ENCODE results near the gene USP6. TPM values are rescaled to one million over a fixed set of nuclear protein-coding genes. Genes with fewer than 3 reads are reported as not detected.
"Not testable (repeated sequence)": the region's sequence is repeated elsewhere in the genome, so short reads cannot be mapped to it uniquely, and the experiment has no call there.

USP6 gene
- total RNA-seq, 1 experiment from 2014 or later: not detected

DNA sequence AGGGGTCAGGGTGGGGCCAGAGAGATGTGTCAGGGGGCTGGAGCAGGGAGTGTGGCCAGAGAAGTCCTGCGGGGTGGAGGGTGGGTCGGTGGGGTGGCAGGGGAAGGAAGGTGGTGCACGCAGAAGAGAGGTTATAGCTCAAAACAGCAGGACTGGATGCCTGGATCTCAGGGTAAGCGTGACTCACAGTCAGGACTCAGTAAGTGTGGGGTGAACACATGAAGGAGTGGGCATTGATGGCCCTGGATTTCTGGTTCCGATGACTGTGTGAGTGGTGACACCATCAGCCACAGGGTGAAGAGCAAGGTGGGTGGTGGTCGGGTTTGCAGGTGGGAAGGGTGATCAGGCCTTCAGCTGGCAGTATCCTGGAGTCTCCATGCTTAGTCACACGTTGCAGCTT is 6.2 kb downstream of the USP6 start:
- DNase-seq (ENCODE audit: low read depth): not testable (repeated sequence)

GRCh38 chr17:5122586-5123342 is 6.9 kb downstream of the USP6 start:
- DNase-seq (ENCODE audit: low read depth): no peak

GRCh38 chr17:5123343-5124124 is 7.7 kb downstream of the USP6 start:
- DNase-seq (ENCODE audit: low read depth): no peak

DNA sequence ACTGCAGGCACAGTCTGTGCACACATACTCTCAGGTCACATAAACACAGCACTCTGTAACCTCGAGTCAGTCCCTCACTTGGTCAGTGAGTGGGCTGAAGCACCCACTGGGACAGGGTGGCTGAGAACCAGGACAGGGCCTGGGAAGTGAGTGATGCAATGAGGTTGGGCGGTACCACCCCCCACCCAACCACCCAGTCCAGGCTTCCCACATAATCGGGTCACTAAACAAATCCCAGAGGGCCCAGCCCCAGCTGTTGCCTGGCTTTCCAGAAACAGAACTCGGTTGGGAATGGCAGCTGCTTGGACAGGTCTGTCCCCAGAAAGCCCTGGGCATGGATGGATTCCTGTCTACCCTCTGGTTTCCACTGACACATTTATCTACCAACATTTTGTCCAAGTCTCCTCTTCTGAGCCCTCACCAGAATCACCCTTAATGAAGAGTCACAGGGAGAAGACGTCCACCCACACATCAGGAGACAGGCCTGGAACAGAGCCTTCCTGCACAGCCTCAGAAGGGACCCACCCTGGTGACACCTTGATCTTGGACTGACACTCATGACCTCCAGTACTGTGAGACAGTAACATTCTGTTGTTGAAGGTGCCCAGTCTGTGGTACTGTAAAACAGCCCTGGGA is 8.4 kb downstream of the USP6 start:
- not testable (repeated sequence) for DNase-seq (ENCODE audit: low read depth)

DNA sequence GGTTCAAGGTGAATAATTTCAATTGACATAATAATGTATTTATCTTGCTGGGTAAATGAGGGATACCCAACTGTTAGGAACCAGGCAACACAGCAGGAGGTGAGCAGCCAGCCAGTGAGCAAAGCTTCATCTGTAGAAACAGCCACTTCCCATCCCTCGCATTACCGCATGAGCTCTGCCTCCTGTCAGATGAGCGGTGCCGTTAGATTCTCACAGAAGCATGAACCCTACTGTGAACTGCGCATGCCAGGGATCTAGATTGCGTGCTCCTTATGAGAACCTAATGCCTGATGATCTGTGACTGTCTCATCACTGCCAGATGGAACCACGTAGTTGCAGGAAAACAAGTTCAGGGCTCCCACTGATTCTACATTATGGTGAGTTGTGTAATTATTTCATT is 9.1 kb downstream of the USP6 start:
- DNase-seq (ENCODE audit: low read depth): not testable (repeated sequence)

GRCh38 chr17:5126719-5127488 is 11.1 kb downstream of the USP6 start:
- no peak for DNase-seq (ENCODE audit: low read depth)

GRCh38 chr17:5127910-5128309 is 12.1 kb downstream of the USP6 start:
- no peak for DNase-seq (ENCODE audit: low read depth)

GRCh38 chr17:5128387-5128786 is 12.6 kb downstream of the USP6 start:
- not testable (repeated sequence) for DNase-seq (ENCODE audit: low read depth)

- no peak for DNase-seq (ENCODE audit: low read depth)
Measured at GRCh38 chr17:5128905-5129535, 13.2 kb downstream of the USP6 start.

DNA sequence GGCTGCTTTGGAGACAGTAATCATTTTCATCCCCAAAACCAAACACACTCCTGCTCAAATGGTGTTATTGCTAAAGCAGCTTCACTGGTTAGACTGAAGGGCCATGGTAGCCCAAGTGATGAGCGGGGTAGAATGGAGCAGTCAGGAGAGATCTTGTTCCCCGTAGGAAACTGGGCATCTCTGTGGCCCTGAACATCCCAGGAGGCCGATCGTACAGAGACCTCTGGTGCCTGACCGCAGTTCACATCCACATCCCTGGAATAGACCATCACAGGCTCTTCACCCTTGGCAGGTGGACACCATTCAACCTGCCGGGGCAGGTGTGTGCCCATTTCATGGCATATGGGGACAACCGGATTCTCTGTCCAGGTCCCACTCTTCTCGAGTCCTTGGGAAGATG is 13.9 kb downstream of the USP6 start:
- DNase-seq (ENCODE audit: low read depth): not testable (repeated sequence)

- not testable (repeated sequence) for DNase-seq (ENCODE audit: low read depth)
Measured at GRCh38 chr17:5130261-5130660, 14.4 kb downstream of the USP6 start.

- DNase-seq (ENCODE audit: low read depth): not testable (repeated sequence)
Measured at GRCh38 chr17:5130687-5131086, 14.9 kb downstream of the USP6 start.

- no peak for DNase-seq (ENCODE audit: low read depth)
Measured at GRCh38 chr17:5131146-5131715, 15.4 kb downstream of the USP6 start.

DNA sequence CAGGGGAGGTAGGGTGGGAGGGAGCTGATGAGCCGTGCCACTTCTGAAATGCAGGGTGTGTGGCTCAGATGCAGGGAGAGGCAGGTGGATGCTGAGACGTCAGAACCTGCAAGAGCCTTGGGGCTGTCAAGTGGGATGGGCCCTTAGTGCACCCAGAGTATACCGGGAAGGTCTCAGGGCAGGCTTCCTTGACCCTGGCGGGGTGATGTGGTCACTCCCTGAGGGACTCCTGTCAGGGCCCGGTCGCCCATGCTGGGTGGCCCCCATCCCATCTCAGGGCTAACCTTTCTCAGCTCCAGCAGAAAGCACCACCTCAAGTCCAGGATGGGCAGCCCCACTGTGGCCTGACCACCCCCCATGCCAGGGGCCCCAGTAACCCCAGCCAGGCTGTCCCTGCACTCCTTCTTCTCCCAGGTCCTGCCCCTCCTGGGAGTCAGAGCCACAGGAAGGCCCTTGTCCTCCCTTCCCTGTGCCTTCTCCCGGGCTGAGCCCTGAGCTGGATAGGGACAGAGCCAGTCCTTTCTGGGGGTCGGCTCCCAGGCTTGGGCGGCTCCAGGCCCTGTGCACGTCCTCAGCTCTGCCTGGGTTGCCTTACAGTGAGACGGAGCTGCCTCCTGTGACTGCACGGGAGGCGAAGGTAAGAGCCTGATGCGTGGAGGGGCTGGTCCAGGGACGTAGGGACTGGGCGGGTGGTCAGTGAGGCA is 16.1 kb downstream of the USP6 start:
- not testable (repeated sequence) for DNase-seq (ENCODE audit: low read depth)

GRCh38 chr17:5132503-5133225 is 16.8 kb downstream of the USP6 start:
- not testable (repeated sequence) for DNase-seq (ENCODE audit: low read depth)

GRCh38 chr17:5133311-5133710 is 17.5 kb downstream of the USP6 start:
- no peak for DNase-seq (ENCODE audit: low read depth)

- not testable (repeated sequence) for DNase-seq (ENCODE audit: low read depth)
Measured at GRCh38 chr17:5133961-5134360, 18.1 kb downstream of the USP6 start.

DNA sequence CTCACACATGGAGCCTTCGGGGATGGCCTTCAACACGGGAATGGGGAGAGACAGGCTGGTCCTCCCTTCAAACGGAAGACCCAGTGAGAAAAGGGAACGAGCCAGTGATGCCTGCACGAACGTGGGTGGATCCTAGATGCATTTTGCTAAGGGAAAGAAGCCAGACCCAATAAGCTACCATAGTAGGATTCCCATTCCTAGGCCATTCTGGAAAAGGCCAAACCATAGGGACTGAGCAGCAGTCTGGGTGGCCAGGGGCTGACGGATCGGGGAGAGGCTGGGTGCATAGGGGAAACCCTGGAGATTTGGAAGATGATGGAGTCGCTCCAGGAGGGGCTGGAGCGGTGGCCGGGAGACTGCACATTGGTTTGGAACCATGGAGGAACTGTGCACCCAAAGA is 18.7 kb downstream of the USP6 start:
- not testable (repeated sequence) for DNase-seq (ENCODE audit: low read depth)

DNA sequence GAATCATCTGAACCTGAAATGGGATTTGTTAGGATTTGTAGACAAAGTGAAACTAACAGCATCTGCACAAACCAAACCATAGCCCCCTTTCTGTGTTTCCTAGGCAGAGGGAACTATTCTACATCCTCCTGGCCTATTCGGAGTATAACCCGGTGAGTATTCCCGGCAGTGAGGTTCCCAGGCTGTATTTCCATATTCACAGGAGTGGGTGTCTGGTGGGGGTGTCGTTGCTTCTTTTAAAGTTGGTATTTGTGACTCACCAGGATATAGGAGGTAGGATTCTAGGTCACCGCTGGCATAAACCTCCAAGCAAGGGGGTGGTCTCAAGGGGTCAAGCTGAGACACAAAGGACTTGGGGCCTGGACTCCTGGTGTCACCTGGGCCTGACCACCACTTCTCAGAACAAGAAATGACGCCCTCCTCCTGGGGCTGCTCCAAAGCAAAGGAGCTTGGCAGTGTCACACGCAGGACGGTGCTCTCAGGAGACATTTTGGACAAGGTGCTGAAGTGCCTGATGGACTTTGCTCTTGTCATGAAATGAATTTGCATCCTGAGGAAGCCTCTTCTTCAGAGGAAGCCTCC is 19.4 kb downstream of the USP6 start:
- DNase-seq (ENCODE audit: low read depth): not testable (repeated sequence)
